Mucosa of descending colon (tissue), 3 donors: Measurements from ENCODE around the gene ZSCAN18. TPM values are rescaled to one million over a fixed set of nuclear protein-coding genes. Genes with fewer than 3 reads are reported as not detected.

ENCODE experiments used
- ATAC-seq: fragments of 200-7000 bp; cut with Tn5 transposase; one replicate; pipeline ENCODE4 v1.9.1; 2020; ENCODE audit warnings: mild to moderate bottlenecking, moderate library complexity
- DNase-seq, 3 donors: peaks; one replicate each; pipeline ENCODE4 v3.0.0-alpha.2; 2020
- H3K36me3 ChIP-seq: fragments of 200-600 bp; one replicate; pipeline ENCODE4 v1.8.0; 2021; ENCODE audit warnings: low read depth, mild to moderate bottlenecking
- H3K4me1 ChIP-seq: fragments of 200-600 bp; one replicate; pipeline ENCODE4 v1.8.0; 2021; ENCODE audit warnings: low read depth, mild to moderate bottlenecking
- H3K4me3 ChIP-seq: fragments of 200-600 bp; one replicate; pipeline ENCODE4 v1.8.0; 2021; ENCODE audit warnings: mild to moderate bottlenecking
- H3K9me3 ChIP-seq: fragments of 200-600 bp; one replicate; pipeline ENCODE4 v1.8.0; 2021; ENCODE audit warnings: mild to moderate bottlenecking
- CTCF ChIP-seq: fragments of 200-600 bp; IDR thresholded peaks from one replicate; pipeline ENCODE4 v1.8.0; 2022; ENCODE audit warnings: antibody characterized with exemption, mild to moderate bottlenecking
- intact Hi-C, 2 donors: fragments of 100-400 bp; cut with DNase I in 1 of 2; cut with micrococcal nuclease in 1 of 2; formaldehyde crosslinking; loops; one replicate each; pipeline versions ENCODE4 v1.11.0 to v1.11.1; 2022; cut with DNase I, micrococcal nuclease
- total RNA-seq, 3 donors: library from RNA; stranded (reverse); fragmentation: NEBNext Ultra II Directional in 2 of 3; extraction: Animal tissue kit (Norgen Biotek cat#: 25700) in 2 of 3; gene quantifications; one replicate each; pipeline versions ENCODE4 v1.2.1 to v1.2.4, GENCODE V29; 2021 to 2023
- donor health status: DM: no; HTN: no; CAD: no; lungs with moderate emphysema.
- donor health status: DM: no; HTN: no; CAD: no.
- donor health status: DM: no; HTN: yes; CAD: no.

Gene ZSCAN18
- total RNA-seq, 3 donors from 2014 or later = 17.9 to 69.5 (median 23.0) TPM

- no peak overlapping the region for H3K4me3 ChIP-seq
- H3K36me3 ChIP-seq = no peaks in the 10 kb centered on the region
- no peaks in the 10 kb centered on the region for H3K4me1 ChIP-seq
- H3K9me3 ChIP-seq = peaks cover 84% of the 10 kb centered on the region
- no peak for TF ChIP-seq CTCF
- ATAC-seq (no peak), DNase-seq (no peak)
- intact Hi-C loops = no loop called here
These were observed 11.0 kb downstream of the ZSCAN18 start for GRCh38 chr19:58086825-58087710.

GRCh38 chr19:58085348-58085875 lies 12.6 kb downstream of the ZSCAN18 start:
- H3K36me3 ChIP-seq = no peaks in the 10 kb centered on the region
- H3K9me3 ChIP-seq = peaks cover 93% of the 10 kb centered on the region
- intact Hi-C loops = no loop called here
- H3K4me1 ChIP-seq = no peaks in the 10 kb centered on the region
- TF ChIP-seq CTCF = no peak
- no peak for ATAC-seq
- no peak overlapping the region for H3K4me3 ChIP-seq
- DNase-seq = no peak

- no peaks in the 10 kb centered on the region for H3K36me3 ChIP-seq
These were observed 13.3 kb downstream of the ZSCAN18 start for GRCh38 chr19:58084596-58085347.

GRCh38 chr19:58083021-58083420 lies 15.0 kb downstream of the ZSCAN18 start:
- Histone ChIP-seq H3K4me1 (no peaks in the 10 kb centered on the region), H3K36me3 (no peaks in the 10 kb centered on the region), H3K4me3 (no peak overlapping the region), H3K9me3 (peaks cover 94% of the 10 kb centered on the region)
- ATAC-seq = no peak
- intact Hi-C loops = no loop called here
- DNase-seq = no peak
- no peak for TF ChIP-seq CTCF

More at GRCh38 chr19:58084596-58085347, 13.3 kb downstream of the ZSCAN18 start:
- no peak for DNase-seq
- no peak for ATAC-seq
- no peaks in the 10 kb centered on the region for H3K4me1 ChIP-seq
- H3K9me3 ChIP-seq = peaks cover 93% of the 10 kb centered on the region
- no peak overlapping the region for H3K4me3 ChIP-seq
- intact Hi-C loops = no loop called here
- TF ChIP-seq CTCF = no peak

GRCh38 chr19:58079792-58080191 lies 18.2 kb downstream of the ZSCAN18 start:
- Histone ChIP-seq H3K9me3 (peaks cover 86% of the 10 kb centered on the region), H3K4me3 (no peak overlapping the region), H3K36me3 (no peaks in the 10 kb centered on the region), H3K4me1 (no peaks in the 10 kb centered on the region)
- DNase-seq (no peak), ATAC-seq (no peak)
- intact Hi-C loops = no loop called here
- TF ChIP-seq CTCF = no peak
